HG03432 (cell line): Measurements from ENCODE around the gene SEPHS1.
A peak's percentile ranks its signal among the peaks of the same experiment; 100 is the strongest.
"Not testable (repeated sequence)": the region's sequence is repeated elsewhere in the genome, so short reads cannot be mapped to it uniquely, and the experiment has no call there.

Experiments used
- ATAC-seq: cut with Tn5 transposase; IDR thresholded peaks from one replicate; pipeline ENCODE4 v1.9.1; 2021; ENCODE audit warnings: mild to moderate bottlenecking, moderate library complexity; ENCODE audit not compliant: unreplicated experiment

Gene SEPHS1

GRCh38 chr10:13348216-13349017 is at the start of gene SEPHS1:
TSS of gene SEPHS1 (minus strand) at chr10:13348293. CDS start at chr10:13344950, 3,343 bp downstream.
- peak; percentile 56 for ATAC-seq

GRCh38 chr10:13397052-13397451 is 49.0 kb upstream of the SEPHS1 start:
- ATAC-seq = no peak

- no peak for ATAC-seq
Measured at GRCh38 chr10:13396369-13396768, 48.3 kb upstream of the SEPHS1 start.

GRCh38 chr10:13395540-13395939 is 47.4 kb upstream of the SEPHS1 start:
- no peak for ATAC-seq

GRCh38 chr10:13393640-13394039 is 45.5 kb upstream of the SEPHS1 start:
- no peak for ATAC-seq

GRCh38 chr10:13392701-13393100 is 44.6 kb upstream of the SEPHS1 start:
- no peak for ATAC-seq

- ATAC-seq = no peak
Measured at GRCh38 chr10:13390604-13391522, 42.8 kb upstream of the SEPHS1 start.

GRCh38 chr10:13388478-13389230 is 40.6 kb upstream of the SEPHS1 start:
- ATAC-seq = no peak

GRCh38 chr10:13386021-13386420 is 37.9 kb upstream of the SEPHS1 start:
- ATAC-seq = no peak

- ATAC-seq = no peak
Measured at GRCh38 chr10:13383399-13383761, 35.3 kb upstream of the SEPHS1 start.

GRCh38 chr10:13382703-13383398 is 34.8 kb upstream of the SEPHS1 start:
- no peak for ATAC-seq

- ATAC-seq = not testable (repeated sequence)
Measured at GRCh38 chr10:13379061-13379460, 31.0 kb upstream of the SEPHS1 start.

- no peak for ATAC-seq
Measured at GRCh38 chr10:13376746-13377145, 28.7 kb upstream of the SEPHS1 start.

- no peak for ATAC-seq
Measured at GRCh38 chr10:13376297-13376696, 28.2 kb upstream of the SEPHS1 start.

GRCh38 chr10:13375791-13376190 is 27.7 kb upstream of the SEPHS1 start:
- no peak for ATAC-seq

GRCh38 chr10:13373644-13374043 is 25.6 kb upstream of the SEPHS1 start:
- ATAC-seq = no peak

GRCh38 chr10:13372524-13372923 is 24.4 kb upstream of the SEPHS1 start:
- no peak for ATAC-seq

- ATAC-seq = peak; percentile 83
Measured at GRCh38 chr10:13371897-13372470, 23.9 kb upstream of the SEPHS1 start.

- no peak for ATAC-seq
Measured at GRCh38 chr10:13366891-13367290, 18.8 kb upstream of the SEPHS1 start.

GRCh38 chr10:13365831-13366230 is 17.7 kb upstream of the SEPHS1 start:
- no peak for ATAC-seq
